Measurements from ENCODE around the gene CD19. TPM values are rescaled to one million over a fixed set of nuclear protein-coding genes. Genes with fewer than 3 reads are reported as not detected.
A peak's percentile ranks its signal among the peaks of the same experiment; 100 is the strongest.
"Not testable (repeated sequence)": the region's sequence is repeated elsewhere in the genome, so short reads cannot be mapped to it uniquely, and the experiment has no call there.

The CD19 gene
- total and polyA plus RNA-seq, 5 experiments from 2014 or later = 0.17 to 7.6 (median 0.19) TPM

- Mint-ChIP-seq H3K36me3 (peaks cover 0 to 3% (median 0%) of the 10 kb centered on the region in 3 donors), H3K9me3 (no peaks in the 10 kb centered on the region), H3K4me3 (no peak overlapping the region), H3K27ac (no peak overlapping the region), H3K4me1 (peaks cover 16 to 26% (median 20%) of the 10 kb centered on the region in 4 donors), H3K27me3 (no peaks in the 10 kb centered on the region)
- DNase-seq (no peak), ATAC-seq (no peak)
- POLR2A ChIA-PET = interaction anchor here (1.8 kb wide), 1 partner anchor 22 kb away, joined by 5 read pairs; the partner anchor contains the start of gene RABEP2
Observed at GRCh38 chr16:28946681-28947080, 14.9 kb downstream of the CD19 start.

GRCh38 chr16:28950648-28951409 is 19.1 kb downstream of the CD19 start, which contains the start of gene NFATC2IP:
Gene NFATC2IP, plus strand, starts transcription at chr16:28950937. Its CDS starts 75 bp downstream, at chr16:28951012.
- Mint-ChIP-seq H3K4me3 (peak within 1 kb of the TSS; percentile 87 to 100 (median 96)), H3K9me3 (no peaks in the 10 kb centered on the region), H3K27me3 (no peaks in the 10 kb centered on the region), H3K36me3 (peaks cover 0 to 29% (median 0%) of the 10 kb centered on the region in 3 donors), H3K27ac (peak within 1 kb of the TSS; percentile 90 to 99 (median 94)), H3K4me1 (peaks cover 15 to 36% (median 31%) of the 10 kb centered on the region in 4 donors)
- POLR2A ChIA-PET = interaction anchor here (0.6 to 2.3 kb wide), 11 partner anchors 10 to 128 kb away, joined by 3 to 20 read pairs (median 5); partner anchors contain the start of genes ATXN2L, LAT, RABEP2 and SPNS1
- peak; percentile 95 to 96 for ATAC-seq
- peak; percentile 97 to 100 (median 99) for DNase-seq

GRCh38 chr16:28951410-28951943 is 19.7 kb downstream of the CD19 start:
- Mint-ChIP-seq H3K36me3 (peaks cover 0 to 36% (median 2%) of the 10 kb centered on the region in 3 donors), H3K27me3 (no peaks in the 10 kb centered on the region), H3K4me3 (peak overlapping the region; percentile 86 to 100 (median 92)), H3K9me3 (no peaks in the 10 kb centered on the region), H3K27ac (peak overlapping the region; percentile 46 to 94 (median 86)), H3K4me1 (peaks cover 15 to 37% (median 29%) of the 10 kb centered on the region in 4 donors)
- DNase-seq (peak in 1 of 10 donors; percentile 6), ATAC-seq (no peak)
- POLR2A ChIA-PET = interaction anchor here (1.4 to 2.3 kb wide), 4 partner anchors 23 to 128 kb away, joined by 3 to 20 read pairs (median 8); partner anchors contain the start of genes ATXN2L and SPNS1

GRCh38 chr16:28958216-28958615 is 26.4 kb downstream of the CD19 start:
- DNase-seq (no peak), ATAC-seq (no peak)
- H3K9me3 Mint-ChIP-seq = no peaks in the 10 kb centered on the region
- peaks cover 3 to 21% (median 8%) of the 10 kb centered on the region in 4 donors for H3K4me1 Mint-ChIP-seq
- H3K36me3 Mint-ChIP-seq = peaks cover 0 to 91% (median 10%) of the 10 kb centered on the region in 3 donors
- POLR2A ChIA-PET = interaction anchor here (0.7 kb wide), 1 partner anchor 10 kb away, joined by 5 read pairs; no protein-coding TSS in a partner anchor
- peak overlapping the region in 1 of 10 donors; percentile 56 for H3K27ac Mint-ChIP-seq
- H3K27me3 Mint-ChIP-seq = no peaks in the 10 kb centered on the region
- no peak overlapping the region for H3K4me3 Mint-ChIP-seq

- peak overlapping the region in 2 of 10 donors; percentile 20 to 56 for H3K27ac Mint-ChIP-seq
- no peak overlapping the region for H3K4me3 Mint-ChIP-seq
- ATAC-seq = no peak
- peaks cover 0 to 16% (median 6%) of the 10 kb centered on the region in 4 donors for H3K4me1 Mint-ChIP-seq
- H3K9me3 Mint-ChIP-seq = no peaks in the 10 kb centered on the region
- DNase-seq = no peak
- no peaks in the 10 kb centered on the region for H3K27me3 Mint-ChIP-seq
- peaks cover 0 to 91% (median 14%) of the 10 kb centered on the region in 3 donors for H3K36me3 Mint-ChIP-seq
- POLR2A ChIA-PET = interaction anchor here (0.7 kb wide), 1 partner anchor 10 kb away, joined by 5 read pairs; no protein-coding TSS in a partner anchor
Observed at GRCh38 chr16:28958836-28959235, 27.1 kb downstream of the CD19 start.

GRCh38 chr16:28964072-28964471 is 32.3 kb downstream of the CD19 start:
- H3K36me3 Mint-ChIP-seq = peaks cover 0 to 62% (median 17%) of the 10 kb centered on the region in 3 donors
- POLR2A ChIA-PET = interaction anchor here (0.6 to 1.0 kb wide), 3 partner anchors 10 to 890 kb away, joined by 3 read pairs; no protein-coding TSS in a partner anchor
- no peak for ATAC-seq

GRCh38 chr16:28964496-28964895 is 32.7 kb downstream of the CD19 start:
- H3K4me3 Mint-ChIP-seq = no peak overlapping the region
- H3K4me1 Mint-ChIP-seq = peaks cover 0 to 3% (median 0%) of the 10 kb centered on the region in 4 donors
- H3K9me3 Mint-ChIP-seq = no peaks in the 10 kb centered on the region
- ATAC-seq (no peak), DNase-seq (no peak)
- H3K36me3 Mint-ChIP-seq = peaks cover 0 to 58% (median 17%) of the 10 kb centered on the region in 3 donors
- no peaks in the 10 kb centered on the region for H3K27me3 Mint-ChIP-seq
- POLR2A ChIA-PET = interaction anchor here (0.6 to 0.9 kb wide), 2 partner anchors 14 to 889 kb away, joined by 3 read pairs; no protein-coding TSS in a partner anchor
- no peak overlapping the region for H3K27ac Mint-ChIP-seq

More at GRCh38 chr16:28964072-28964471, 32.3 kb downstream of the CD19 start:
- H3K4me3 Mint-ChIP-seq = no peak overlapping the region
- H3K9me3 Mint-ChIP-seq = no peaks in the 10 kb centered on the region
- H3K27ac Mint-ChIP-seq = peak overlapping the region in 1 of 10 donors; percentile 40
- H3K27me3 Mint-ChIP-seq = no peaks in the 10 kb centered on the region
- DNase-seq = no peak
- peaks cover 0 to 6% (median 0%) of the 10 kb centered on the region in 4 donors for H3K4me1 Mint-ChIP-seq

GRCh38 chr16:28967156-28967555 is 35.4 kb downstream of the CD19 start:
- no peak overlapping the region for H3K4me3 Mint-ChIP-seq
- no peaks in the 10 kb centered on the region for H3K9me3 Mint-ChIP-seq
- no peak overlapping the region for H3K27ac Mint-ChIP-seq
- POLR2A ChIA-PET = interaction anchor here (0.7 kb wide), 1 partner anchor 53 kb away, joined by 3 read pairs; no protein-coding TSS in a partner anchor
- H3K36me3 Mint-ChIP-seq = peaks cover 0 to 35% (median 10%) of the 10 kb centered on the region in 3 donors
- H3K4me1 Mint-ChIP-seq = no peaks in the 10 kb centered on the region
- DNase-seq (no peak), ATAC-seq (no peak)
- H3K27me3 Mint-ChIP-seq = no peaks in the 10 kb centered on the region

- Mint-ChIP-seq H3K36me3 (peaks cover 0 to 12% (median 5%) of the 10 kb centered on the region in 3 donors), H3K27ac (peak overlapping the region in 2 of 10 donors; percentile 41 to 72), H3K4me1 (peaks cover 5 to 11% (median 9%) of the 10 kb centered on the region in 4 donors)
- DNase-seq, H3K9me3 Mint-ChIP-seq, H3K4me3 Mint-ChIP-seq, ATAC-seq, H3K27me3 Mint-ChIP-seq: not testable (repeated sequence)
- POLR2A ChIA-PET = interaction anchor here (0.7 kb wide), 1 partner anchor 32 kb away, joined by 4 read pairs; no protein-coding TSS in a partner anchor
Observed at GRCh38 chr16:28969696-28970095, 37.9 kb downstream of the CD19 start.

GRCh38 chr16:28974007-28974436 is 42.3 kb downstream of the CD19 start:
- ATAC-seq (peak; percentile 4), DNase-seq (peak in 2 of 10 donors; percentile 10 to 32)
- H3K36me3 Mint-ChIP-seq = peaks cover 0 to 16% (median 0%) of the 10 kb centered on the region in 3 donors
- peak overlapping the region; percentile 93 to 99 (median 98) for H3K27ac Mint-ChIP-seq
- POLR2A ChIA-PET = interaction anchor here (0.6 to 6.2 kb wide), 18 partner anchors 10 to 482 kb away, joined by 3 to 118 read pairs (median 4); partner anchors contain the start of genes ATXN2L, CLN3, LAT and NFATC2IP
- H3K9me3 Mint-ChIP-seq = no peaks in the 10 kb centered on the region
- peaks cover 0 to 2% (median 0%) of the 10 kb centered on the region in 5 donors for H3K27me3 Mint-ChIP-seq
- peak overlapping the region; percentile 97 to 99 (median 98) for H3K4me3 Mint-ChIP-seq
- peaks cover 21 to 44% (median 42%) of the 10 kb centered on the region in 4 donors for H3K4me1 Mint-ChIP-seq

- ATAC-seq = peak; percentile 95
- H3K4me3 Mint-ChIP-seq = peak within 1 kb of the TSS; percentile 97 to 99 (median 98)
- peaks cover 0 to 22% (median 0%) of the 10 kb centered on the region in 3 donors for H3K36me3 Mint-ChIP-seq
- peak; percentile 82 to 95 (median 90) for DNase-seq
- H3K4me1 Mint-ChIP-seq = peaks cover 21 to 44% (median 42%) of the 10 kb centered on the region in 4 donors
- H3K27ac Mint-ChIP-seq = peak within 1 kb of the TSS; percentile 93 to 99 (median 98)
- POLR2A ChIA-PET = interaction anchor here (0.7 to 6.2 kb wide), 14 partner anchors 11 to 152 kb away, joined by 3 to 118 read pairs (median 5); partner anchors contain the start of genes ATXN2L, LAT, NFATC2IP and RABEP2
- peaks cover 0 to 2% (median 0%) of the 10 kb centered on the region in 5 donors for H3K27me3 Mint-ChIP-seq
- H3K9me3 Mint-ChIP-seq = no peaks in the 10 kb centered on the region
Observed at GRCh38 chr16:28974437-28975157, 42.8 kb downstream of the CD19 start, which contains the start of gene SPNS1. Gene SPNS1, plus strand, starts transcription at chr16:28974778. Its CDS starts 374 bp downstream, at chr16:28975152.
